PC-3 (cell line): ENCODE data around the gene MTA3.

Experiments
- CTCF ChIP-seq: fragments of 300-600 bp; sonication (generic); conservative IDR thresholded peaks from 2 replicates; pipeline ENCODE4 v1.5.1; 2017; ENCODE audit warnings: antibody characterized with exemption, low read depth, mild to moderate bottlenecking, low read length
- EZH2 ChIP-seq: fragments of 300-600 bp; sonication (generic); IDR thresholded peaks from one replicate; pipeline ENCODE4 v1.6.1; 2017; ENCODE audit warnings: antibody characterized with exemption, mild to moderate bottlenecking, low read length; ENCODE audit not compliant: unreplicated experiment
- EZH2phosphoT487 ChIP-seq: fragments of 300-600 bp; sonication (generic); IDR thresholded peaks from 2 replicates; pipeline ENCODE4 v1.6.1; 2018; ENCODE audit warnings: mild to moderate bottlenecking, antibody characterized with exemption, low read length, borderline replicate concordance

GRCh38 chr2:42624047-42624446 is 55.6 kb downstream of the MTA3 start:
- no peak for TF ChIP-seq CTCF
- TF ChIP-seq EZH2 = no peak
- TF ChIP-seq EZH2phosphoT487 = no peak
